Measurements from ENCODE around the gene C2orf92. TPM values are rescaled to one million over a fixed set of nuclear protein-coding genes. Genes with fewer than 3 reads are reported as not detected.

The C2orf92 gene
- 3.1 and 3.9 TPM in 2 replicates for total RNA-seq

DNA sequence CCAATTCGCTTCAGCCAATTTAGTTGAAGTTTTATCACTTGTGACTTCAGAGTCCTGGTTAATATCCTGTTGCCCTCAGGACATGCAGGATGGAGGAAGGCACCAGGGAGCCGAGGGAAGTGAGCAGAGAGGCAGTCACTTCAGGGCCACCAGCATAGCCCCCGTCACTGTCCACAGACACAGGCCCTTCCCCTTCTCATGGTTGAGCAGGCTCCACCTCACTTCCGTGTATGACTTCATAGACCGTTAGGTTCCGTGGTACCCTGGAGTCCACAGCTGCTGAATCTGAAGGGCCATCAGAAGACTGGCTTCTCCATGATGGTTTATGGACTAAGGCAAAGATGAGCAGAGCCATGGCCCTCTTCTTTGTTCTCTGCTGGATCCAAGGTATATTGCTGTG lies at the start of gene C2orf92:
Gene C2orf92, plus strand, starts transcription at position 266 of the 400 bp plus-strand sequence. Its CDS starts 76 bp downstream, at position 342.

DNA sequence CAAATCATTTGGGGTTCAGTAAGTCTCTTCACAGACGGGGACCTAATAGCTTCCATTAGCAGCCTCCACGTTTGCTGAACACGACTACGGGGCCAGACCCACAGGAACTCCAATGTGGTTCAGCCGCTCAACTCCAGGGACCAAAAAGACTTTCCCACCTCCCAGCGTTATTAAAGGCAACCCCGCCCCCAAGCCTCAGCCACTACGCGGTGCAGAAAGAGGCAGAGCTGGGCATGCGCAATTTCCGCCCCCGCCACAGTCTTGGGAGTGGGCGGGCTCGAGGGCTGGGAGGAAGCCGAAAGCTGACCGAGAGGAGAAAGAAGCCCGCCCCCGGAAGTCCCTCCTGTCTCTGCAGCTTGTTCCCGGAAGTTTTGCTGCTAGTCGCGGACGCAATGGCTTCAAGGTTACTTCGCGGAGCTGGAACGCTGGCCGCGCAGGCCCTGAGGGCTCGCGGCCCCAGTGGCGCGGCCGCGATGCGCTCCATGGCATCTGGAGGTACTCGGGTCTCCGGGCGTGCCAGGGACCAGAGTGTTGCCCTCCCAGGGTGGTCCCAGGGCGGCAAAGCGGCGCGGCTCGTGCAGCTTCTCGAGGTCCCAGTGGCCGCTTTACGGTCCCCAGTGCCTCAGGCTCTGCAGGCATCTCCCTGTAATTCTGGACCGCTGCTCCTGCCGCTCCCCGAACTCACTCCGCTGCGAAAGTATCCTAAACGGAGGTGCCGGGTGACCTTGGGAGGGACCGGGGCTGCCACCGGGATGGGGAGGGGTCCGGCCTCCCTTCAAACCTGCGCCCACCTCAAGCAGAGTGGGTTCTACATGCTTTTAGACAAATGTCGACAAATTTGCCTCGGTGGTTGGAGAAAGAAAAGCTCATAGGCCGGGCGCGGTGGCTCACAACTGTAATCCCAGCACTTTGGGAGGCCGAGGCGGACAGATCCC lies 23.6 kb upstream of the C2orf92 start, which contains the start of gene COX5B:
Gene COX5B, plus strand, starts transcription at position 368 of the 935 bp plus-strand sequence. Its CDS starts 25 bp downstream, at position 393.

GRCh38 chr2:97663962-97664635 lies 5.4 kb upstream of the C2orf92 start, which contains the start of gene ACTR1B:
TSS of gene ACTR1B (minus strand) at chr2:97664044. CDS start at chr2:97663890, 154 bp downstream.

GRCh38 chr2:97713296-97714083 lies 44.0 kb downstream of the C2orf92 start, which contains the start of gene ZAP70:
TSS of gene ZAP70 (plus strand) at chr2:97713576. CDS start at chr2:97724037, 10,461 bp downstream.

Other genes starting within 250 kb of the C2orf92 start
- gene ANKRD36B, start 79.8 kb upstream of the C2orf92 start, total RNA-seq = 25.5 and 41.1 TPM in 2 replicates
- 105 and 254 TPM in 2 replicates for gene COX5B, start 23.7 kb upstream of the C2orf92 start, total RNA-seq
- 59.1 and 69.8 TPM in 2 replicates for gene ACTR1B, start 5.7 kb upstream of the C2orf92 start, total RNA-seq
- 0.05 TPM in 1 of 2 replicates, not detected in the other for gene ZAP70, start 43.9 kb downstream of the C2orf92 start, total RNA-seq